SK-N-SH treated with all-trans-retinoic acid at 6 μM for 48 hours (cell line): ENCODE data around the gene PLXND1.

Experiments
- ARNTL ChIP-seq: fragments of 450-650 bp; formaldehyde crosslinking; IDR thresholded peaks from 2 replicates; pipeline ENCODE4 v1.5.0; 2020; ENCODE audit warnings: low read depth, mild to moderate bottlenecking, moderate library complexity, borderline replicate concordance
- CREB5 ChIP-seq: fragments of 250-450 bp; sonication (Bioruptor Pico); IDR thresholded peaks from 2 replicates; pipeline ENCODE4 v1.5.1; 2020; ENCODE audit warnings: low read depth, mild to moderate bottlenecking, moderate library complexity
- CSDC2 ChIP-seq: fragments of 250-450 bp; sonication (Bioruptor Pico); IDR thresholded peaks from 2 replicates; pipeline ENCODE4 v1.5.0; 2020; ENCODE audit warnings: mild to moderate bottlenecking, moderate library complexity
- ESRRG ChIP-seq: fragments of 250-450 bp; sonication (Bioruptor Pico); IDR thresholded peaks from 2 replicates; pipeline ENCODE4 v1.6.1; 2021; ENCODE audit warnings: mild to moderate bottlenecking
- PPARA ChIP-seq: fragments of 250-450 bp; sonication (Bioruptor Pico); IDR thresholded peaks from 2 replicates; pipeline ENCODE4 v1.5.0; 2020; ENCODE audit warnings: mild to moderate bottlenecking, borderline replicate concordance
- RARB ChIP-seq: fragments of 250-450 bp; sonication (Bioruptor Pico); IDR thresholded peaks from 2 replicates; pipeline ENCODE4 v1.8.0; 2021; ENCODE audit warnings: mild to moderate bottlenecking, moderate library complexity
- SNAI2 ChIP-seq: fragments of 250-450 bp; sonication (Bioruptor Pico); IDR thresholded peaks from 2 replicates; pipeline ENCODE4 v1.5.0; 2020; ENCODE audit warnings: mild to moderate bottlenecking, moderate library complexity
- TSHZ2 ChIP-seq: fragments of 250-450 bp; sonication (Bioruptor Pico); IDR thresholded peaks from 2 replicates; pipeline ENCODE4 v1.5.0; 2020; ENCODE audit warnings: mild to moderate bottlenecking, moderate library complexity
- ZC3H10 ChIP-seq: fragments of 250-450 bp; sonication (Bioruptor Pico); IDR thresholded peaks from 2 replicates; pipeline ENCODE4 v1.5.1; 2021; ENCODE audit warnings: mild to moderate bottlenecking, moderate library complexity
- ZFP3 ChIP-seq: fragments of 250-450 bp; sonication (Bioruptor Pico); IDR thresholded peaks from 2 replicates; pipeline ENCODE4 v1.5.0; 2020; ENCODE audit warnings: mild to moderate bottlenecking, moderate library complexity
- ZFP30 ChIP-seq: fragments of 450-650 bp; formaldehyde crosslinking; IDR thresholded peaks from 2 replicates; pipeline ENCODE4 v1.5.0; 2022; ENCODE audit warnings: mild to moderate bottlenecking, moderate library complexity
- TF ChIP-seq, protein P1 (sequence below): fragments of 250-450 bp; sonication (Bioruptor Pico); IDR thresholded peaks from 2 replicates; pipeline ENCODE4 v1.8.0; 2020; ENCODE audit warnings: mild to moderate bottlenecking, moderate library complexity, borderline replicate concordance

DNA sequence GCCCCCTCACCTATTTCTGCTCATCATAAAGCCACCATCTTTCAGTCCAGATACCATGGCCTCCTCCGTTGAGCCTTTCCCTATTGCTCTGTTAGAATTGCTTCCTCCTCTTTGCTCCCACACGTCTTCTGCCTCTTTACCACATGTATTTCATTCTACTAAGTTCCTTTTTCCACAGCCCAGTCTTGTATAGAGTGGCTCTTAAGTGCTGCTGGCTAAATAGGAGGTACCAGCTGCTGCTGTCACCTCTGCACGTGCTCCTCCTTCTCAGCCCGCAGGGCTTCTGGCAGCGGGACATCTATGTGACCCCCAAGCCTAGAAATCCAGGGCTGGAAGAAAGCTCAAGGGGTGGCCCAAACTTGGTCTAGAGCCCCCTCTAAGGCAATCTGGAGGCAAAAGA is 38.8 kb upstream of the PLXND1 start:
- TF ChIP-seq ARNTL (no peak), CSDC2 (CRISPR knock-in tag) (no peak), RARB (CRISPR knock-in tag) (no peak), ZFP3 (CRISPR knock-in tag) (no peak), ZFP30 (no peak), CREB5 (CRISPR knock-in tag) (no peak), SNAI2 (CRISPR knock-in tag) (no peak), PPARA (CRISPR knock-in tag) (no peak), ZC3H10 (CRISPR knock-in tag) (no peak), ESRRG (CRISPR knock-in tag) (no peak), TSHZ2 (CRISPR knock-in tag) (no peak)
- TF ChIP-seq, protein P1, sequence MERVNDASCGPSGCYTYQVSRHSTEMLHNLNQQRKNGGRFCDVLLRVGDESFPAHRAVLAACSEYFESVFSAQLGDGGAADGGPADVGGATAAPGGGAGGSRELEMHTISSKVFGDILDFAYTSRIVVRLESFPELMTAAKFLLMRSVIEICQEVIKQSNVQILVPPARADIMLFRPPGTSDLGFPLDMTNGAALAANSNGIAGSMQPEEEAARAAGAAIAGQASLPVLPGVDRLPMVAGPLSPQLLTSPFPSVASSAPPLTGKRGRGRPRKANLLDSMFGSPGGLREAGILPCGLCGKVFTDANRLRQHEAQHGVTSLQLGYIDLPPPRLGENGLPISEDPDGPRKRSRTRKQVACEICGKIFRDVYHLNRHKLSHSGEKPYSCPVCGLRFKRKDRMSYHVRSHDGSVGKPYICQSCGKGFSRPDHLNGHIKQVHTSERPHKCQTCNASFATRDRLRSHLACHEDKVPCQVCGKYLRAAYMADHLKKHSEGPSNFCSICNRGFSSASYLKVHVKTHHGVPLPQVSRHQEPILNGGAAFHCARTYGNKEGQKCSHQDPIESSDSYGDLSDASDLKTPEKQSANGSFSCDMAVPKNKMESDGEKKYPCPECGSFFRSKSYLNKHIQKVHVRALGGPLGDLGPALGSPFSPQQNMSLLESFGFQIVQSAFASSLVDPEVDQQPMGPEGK = no peak
